ENCODE data around the gene MBD6. TPM values are rescaled to one million over a fixed set of nuclear protein-coding genes. Genes with fewer than 3 reads are reported as not detected.

The MBD6 gene
- total RNA-seq, 4 donors from 2014 or later = 14.8 to 41.4 (median 16.8) TPM

- TF ChIP-seq CTCF (IDR thresholded peaks at IDR 0.05; ENCODE audit: low read depth) = no peak
Measured at GRCh38 chr12:57517187-57517586, 5.4 kb upstream of the MBD6 start.

- TF ChIP-seq CTCF (IDR thresholded peaks at IDR 0.05; ENCODE audit: low read depth) = no peak
Measured at GRCh38 chr12:57518176-57518919, 4.3 kb upstream of the MBD6 start.

- TF ChIP-seq CTCF (IDR thresholded peaks at IDR 0.05; ENCODE audit: low read depth) = no peak
Measured at GRCh38 chr12:57518920-57519795, 3.5 kb upstream of the MBD6 start.

- TF ChIP-seq CTCF (IDR thresholded peaks at IDR 0.05; ENCODE audit: low read depth) = no peak
Measured at GRCh38 chr12:57519796-57520052, 2.9 kb upstream of the MBD6 start.

- TF ChIP-seq CTCF (IDR thresholded peaks at IDR 0.05; ENCODE audit: low read depth) = no peak
Measured at GRCh38 chr12:57520053-57520818, 2.4 kb upstream of the MBD6 start, which contains the start of gene DDIT3. Gene DDIT3 (minus strand): TSS chr12:57520514. CDS start chr12:57517406, 3,108 bp downstream.

- no peak for TF ChIP-seq CTCF (IDR thresholded peaks at IDR 0.05; ENCODE audit: low read depth)
Measured at GRCh38 chr12:57521525-57522010, 1.1 kb upstream of the MBD6 start.
